ENCODE data around the gene SLC26A5. TPM values are rescaled to one million over a fixed set of nuclear protein-coding genes. Genes with fewer than 3 reads are reported as not detected.

The SLC26A5 gene
- total and polyA plus RNA-seq, 10 donors: 0.02 to 0.88 (median 0.44) TPM; not detected in 1

- intact Hi-C loops (cut with DNase I; ENCODE audit: low total_unique reads): no loop called here
- Histone ChIP-seq H3K27me3 (replicated peaks in 1 of 7) (peaks cover 0 to 64% (median 41%) of the 10 kb centered on the region in 7 donors), H3K27ac (no peak overlapping the region), H3K9me3 (peaks cover 0 to 12% (median 2%) of the 10 kb centered on the region in 8 donors), H3K36me3 (no peaks in the 10 kb centered on the region), H3K4me3 (no peak overlapping the region), H3K4me1 (peaks cover 0 to 29% (median 21%) of the 10 kb centered on the region in 6 donors)
- TF ChIP-seq POLR2AphosphoS5 (IDR thresholded peaks at IDR 0.05): no peak
- TF ChIP-seq POLR2A (IDR thresholded peaks at IDR 0.05): no peak
- peak in 5 of 11 experiments; percentile 43 to 54 (median 51) for TF ChIP-seq CTCF (IDR thresholded peaks at IDR 0.05 in 8 of 11, conservative IDR thresholded peaks at IDR 0.05 in 3 of 11)
- WGBS, 5 donors: 15 to 19% (median 17%) methylated on average over 17 of the region's 17 CpGs
- DNase-seq: no peak
Measured at GRCh38 chr7:103447073-103447960, 1.3 kb upstream of the SLC26A5 start.

GRCh38 chr7:103445228-103446048 is 569 bp downstream of the SLC26A5 start:
- intact Hi-C loops (cut with DNase I; ENCODE audit: low total_unique reads): no loop called here
- Histone ChIP-seq H3K27ac (peak overlapping the region in 1 of 8 donors; percentile 33), H3K36me3 (no peaks in the 10 kb centered on the region), H3K4me1 (peaks cover 0 to 29% (median 21%) of the 10 kb centered on the region in 6 donors), H3K27me3 (replicated peaks in 1 of 7) (peaks cover 0 to 75% (median 41%) of the 10 kb centered on the region in 7 donors), H3K4me3 (peak overlapping the region; percentile 14 to 62 (median 30)), H3K9me3 (peaks cover 0 to 3% (median 0%) of the 10 kb centered on the region in 8 donors)
- TF ChIP-seq POLR2AphosphoS5 (IDR thresholded peaks at IDR 0.05) (no peak), POLR2A (IDR thresholded peaks at IDR 0.05) (no peak), CTCF (IDR thresholded peaks at IDR 0.05 in 8 of 11, conservative IDR thresholded peaks at IDR 0.05 in 3 of 11) (no peak)
- DNase-seq: no peak
- 5 to 6% (median 6%) methylated on average over 34 to 48 of the region's 48 CpGs for WGBS, 5 donors

- intact Hi-C loops (cut with DNase I; ENCODE audit: low total_unique reads): no loop called here
- WGBS, 5 donors: 90 to 96% (median 92%) methylated on average over 8 of the region's 8 CpGs
Measured at GRCh38 chr7:103439661-103440060, 6.3 kb downstream of the SLC26A5 start.

More at GRCh38 chr7:103439661-103440060, 6.3 kb downstream of the SLC26A5 start:
- Histone ChIP-seq H3K4me1 (peaks cover 0 to under 1% (median 0%) of the 10 kb centered on the region in 6 donors), H3K27ac (no peak overlapping the region), H3K9me3 (peaks cover 0 to 1% (median 0%) of the 10 kb centered on the region in 8 donors), H3K36me3 (no peaks in the 10 kb centered on the region), H3K4me3 (no peak overlapping the region), H3K27me3 (replicated peaks in 1 of 7) (peaks cover 0 to 61% (median 11%) of the 10 kb centered on the region in 7 donors)
- TF ChIP-seq POLR2AphosphoS5 (IDR thresholded peaks at IDR 0.05) (no peak), CTCF (IDR thresholded peaks at IDR 0.05 in 8 of 11, conservative IDR thresholded peaks at IDR 0.05 in 3 of 11) (no peak), POLR2A (IDR thresholded peaks at IDR 0.05) (no peak)
- no peak for DNase-seq

Measured in spleen (tissue), 11 donors.